B cell (primary cell): ENCODE data around the gene RECK. TPM values are rescaled to one million over a fixed set of nuclear protein-coding genes. Genes with fewer than 3 reads are reported as not detected.

ENCODE experiments used
- ATAC-seq: fragments of 200-7000 bp; cut with Tn5 transposase; one replicate; pipeline ENCODE4 v1.10.0; 2021; ENCODE audit warnings: low read depth, mild to moderate bottlenecking, moderate number of reproducible peaks, moderate library complexity
- CTCF ChIA-PET: fragments of 350-600 bp; sonication (Branson Sonifier 250); formaldehyde crosslinking; loops from one replicate; lab custom pipeline; 2021; ENCODE audit warnings: antibody characterized with exemption, inconsistent platforms; lab: Charles Lee
- POLR2A ChIA-PET: fragments of 350-600 bp; sonication (Branson Sonifier 250); formaldehyde crosslinking; loops from one replicate; lab custom pipeline; 2021; ENCODE audit warnings: antibody characterized with exemption; lab: Charles Lee
- DNase-seq: peaks from one replicate; pipeline ENCODE4 v3.0.0; 2013
- H2AFZ ChIP-seq: 2 replicates; pipeline ENCODE4 v1.6.1; 2012; ENCODE audit warnings: mild to moderate bottlenecking, low read depth, low read length; ENCODE audit not compliant: insufficient read depth, poor library complexity, severe bottlenecking
- H3K27ac ChIP-seq, 2 donors: 1 replicate in 1 of 2; 2 replicates in 1 of 2; pipeline ENCODE4 v1.5.1; 2012 to 2013; ENCODE audit warnings: low read length in 2 of 2, mild to moderate bottlenecking in 2 of 2, moderate library complexity in 1 of 2
- H3K27me3 ChIP-seq, 4 experiments: fragments of 200-600 bp in 1 of 4; sonication (generic) in 1 of 4; replicated peaks in 1 of 4; 1 replicate in 2 of 4; 2 replicates in 2 of 4; pipeline versions ENCODE4 v1.6.1 to v1.7.0; 2013 to 2016; ENCODE audit warnings: low read length in 3 of 4, mild to moderate bottlenecking in 2 of 4, mixed read lengths in 1 of 4, moderate library complexity in 1 of 4; ENCODE audit not compliant: insufficient read depth in 4 of 4, control insufficient read depth in 3 of 4; ENCODE audit errors: control extremely low read depth in 1 of 4
- H3K36me3 ChIP-seq, 2 experiments: replicated peaks in 1 of 2; 1 replicate in 1 of 2; 2 replicates in 1 of 2; pipeline versions ENCODE4 v1.6.1 to v1.7.1; 2013; ENCODE audit warnings: low read length in 1 of 2; ENCODE audit not compliant: insufficient read depth in 2 of 2, control insufficient read depth in 1 of 2; ENCODE audit errors: control extremely low read depth in 1 of 2, extremely low read depth in 1 of 2
- H3K4me1 ChIP-seq, 2 donors: fragments of 200-600 bp in 1 of 2; sonication (generic) in 1 of 2; 1 replicate in 1 of 2; 2 replicates in 1 of 2; pipeline versions ENCODE4 v1.5.1 to v1.6.1; 2013 to 2017; ENCODE audit warnings: low read length in 2 of 2; ENCODE audit not compliant: control insufficient read depth in 2 of 2, insufficient read depth in 2 of 2
- H3K4me2 ChIP-seq: replicated peaks from 2 replicates; pipeline ENCODE3; 2012; ENCODE audit warnings: mild to moderate bottlenecking, low read depth, low read length; ENCODE audit not compliant: poor library complexity, severe bottlenecking
- H3K4me3 ChIP-seq, 5 experiments: fragments of 200-600 bp in 1 of 5; sonication (generic) in 1 of 5; 1 replicate in 3 of 5; 2 replicates in 2 of 5; pipeline versions ENCODE4 v1.5.1 to v1.7.0; 2011 to 2016; ENCODE audit warnings: low read length in 4 of 5, mild to moderate bottlenecking in 4 of 5, low read depth in 2 of 5, control low read depth in 1 of 5, moderate library complexity in 1 of 5; ENCODE audit not compliant: insufficient read depth in 1 of 5; ENCODE audit errors: control extremely low read depth in 1 of 5, extremely low read depth in 1 of 5
- H3K79me2 ChIP-seq: fragments of 200-600 bp; sonication (generic); one replicate; pipeline ENCODE4 v1.6.0; 2016; ENCODE audit warnings: low read length; ENCODE audit not compliant: control insufficient read depth, insufficient read depth
- H3K9ac ChIP-seq: fragments of 200-600 bp; sonication (generic); 2 replicates; pipeline ENCODE4 v1.6.1; 2017; ENCODE audit warnings: mild to moderate bottlenecking, low read length, moderate library complexity
- H3K9me3 ChIP-seq, 3 donors: one replicate each; pipeline versions ENCODE4 v1.6.1 to v1.7.1; 2013; ENCODE audit warnings: low read length in 2 of 3; ENCODE audit not compliant: control insufficient read depth in 2 of 3, insufficient read depth in 1 of 3; ENCODE audit errors: control extremely low read depth in 1 of 3
- H4K20me1 ChIP-seq: 2 replicates; pipeline ENCODE4 v1.6.0; 2012; ENCODE audit warnings: mild to moderate bottlenecking, low read length; ENCODE audit not compliant: insufficient read depth, control insufficient read depth, poor library complexity, severe bottlenecking
- H3K27ac Mint-ChIP-seq: one replicate; pipeline ENCODE4 v1.8.0; 2021; ENCODE audit warnings: mixed read lengths
- H3K27me3 Mint-ChIP-seq: one replicate; pipeline ENCODE4 v1.8.0; 2021; ENCODE audit warnings: mixed read lengths
- H3K4me1 Mint-ChIP-seq: one replicate; pipeline ENCODE4 v1.8.0; 2021; ENCODE audit warnings: mixed read lengths
- H3K4me3 Mint-ChIP-seq: one replicate; pipeline ENCODE4 v1.8.0; 2021; ENCODE audit warnings: mixed read lengths
- H3K9me3 Mint-ChIP-seq: one replicate; pipeline ENCODE4 v1.8.0; 2022; ENCODE audit warnings: mixed read lengths; ENCODE audit not compliant: insufficient read depth
- EZH2 ChIP-seq: IDR thresholded peaks from 2 replicates; pipeline ENCODE4 v1.6.1; 2012; ENCODE audit warnings: borderline replicate concordance, low read depth, mild to moderate bottlenecking, moderate library complexity, low read length; ENCODE audit not compliant: insufficient read depth, poor library complexity, severe bottlenecking
- WGBS: methylation state at CpG from one replicate; pipeline ENCODE4 v1.1.5; 2013; ENCODE audit warnings: missing lambda C conversion rate; ENCODE audit not compliant: insufficient coverage; 5-methylcytosine and 5-hydroxymethylcytosine counted together
- intact Hi-C: fragments of 100-400 bp; cut with micrococcal nuclease; formaldehyde crosslinking; loops from one replicate; pipeline ENCODE4 v1.10.0; 2022
- polyA plus RNA-seq: library from polyadenylated mRNA; depleted of rRNA; stranded (reverse); fragments of >200 nt; gene quantifications from 2 replicates; pipeline ENCODE4 v1.2.3, GENCODE V29; 2012
- total RNA-seq, 2 donors: library from RNA; stranded (reverse); fragments of 120-200 nt in 1 of 2; gene quantifications; 1 replicate in 1 of 2; 2 replicates in 1 of 2; pipeline versions ENCODE4 v1.2.3 to v1.2.4, GENCODE V29; 2013 to 2022
- TF ChIP-seq, protein P1 (sequence below): fragments of 200-600 bp; IDR thresholded peaks from one replicate; pipeline ENCODE4 v1.8.0; 2022; ENCODE audit warnings: antibody characterized with exemption, mild to moderate bottlenecking

RECK gene
- total and polyA plus RNA-seq, 2 donors (not counting 1 experiment from before 2014, with no cell fraction given) = 5.6 to 7.7 TPM

DNA sequence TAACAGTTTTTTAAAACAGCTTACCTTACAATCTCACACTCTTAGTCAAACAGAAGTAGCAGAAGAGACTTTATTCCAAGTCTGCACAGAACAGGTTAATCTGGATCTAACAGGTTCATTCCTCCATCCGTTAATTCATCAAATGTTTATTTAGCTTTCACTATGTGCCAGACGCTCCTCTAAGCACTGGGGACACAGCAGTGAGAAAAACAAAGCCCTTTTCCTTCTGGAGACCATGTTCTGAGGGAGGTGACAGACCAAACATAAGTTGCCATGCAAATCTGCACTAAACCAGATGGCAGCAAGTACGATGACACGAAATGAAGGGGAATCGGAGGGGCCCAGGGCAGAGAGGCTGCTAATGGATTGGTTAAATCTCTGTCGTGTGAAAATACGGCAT is 82.8 kb downstream of the RECK start:
- Histone ChIP-seq H3K27ac (no peak overlapping the region), H3K79me2 (no peaks in the 10 kb centered on the region), H3K4me1 (no peaks in the 10 kb centered on the region), H3K9me3 (no peaks in the 10 kb centered on the region), H3K4me3 (no peak overlapping the region), H3K9ac (no peak overlapping the region), H3K36me3 (peaks cover 0 to 3% of the 10 kb centered on the region in 2 experiments), H3K4me2 (no peak overlapping the region), H4K20me1 (no peaks in the 10 kb centered on the region), H2AFZ (no peak overlapping the region), H3K27me3 (no peaks in the 10 kb centered on the region)
- Mint-ChIP-seq H3K4me1 (no peaks in the 10 kb centered on the region), H3K4me3 (no peak overlapping the region), H3K27ac (no peak overlapping the region), H3K9me3 (no peaks in the 10 kb centered on the region), H3K27me3 (no peaks in the 10 kb centered on the region)
- TF ChIP-seq, protein P1, sequence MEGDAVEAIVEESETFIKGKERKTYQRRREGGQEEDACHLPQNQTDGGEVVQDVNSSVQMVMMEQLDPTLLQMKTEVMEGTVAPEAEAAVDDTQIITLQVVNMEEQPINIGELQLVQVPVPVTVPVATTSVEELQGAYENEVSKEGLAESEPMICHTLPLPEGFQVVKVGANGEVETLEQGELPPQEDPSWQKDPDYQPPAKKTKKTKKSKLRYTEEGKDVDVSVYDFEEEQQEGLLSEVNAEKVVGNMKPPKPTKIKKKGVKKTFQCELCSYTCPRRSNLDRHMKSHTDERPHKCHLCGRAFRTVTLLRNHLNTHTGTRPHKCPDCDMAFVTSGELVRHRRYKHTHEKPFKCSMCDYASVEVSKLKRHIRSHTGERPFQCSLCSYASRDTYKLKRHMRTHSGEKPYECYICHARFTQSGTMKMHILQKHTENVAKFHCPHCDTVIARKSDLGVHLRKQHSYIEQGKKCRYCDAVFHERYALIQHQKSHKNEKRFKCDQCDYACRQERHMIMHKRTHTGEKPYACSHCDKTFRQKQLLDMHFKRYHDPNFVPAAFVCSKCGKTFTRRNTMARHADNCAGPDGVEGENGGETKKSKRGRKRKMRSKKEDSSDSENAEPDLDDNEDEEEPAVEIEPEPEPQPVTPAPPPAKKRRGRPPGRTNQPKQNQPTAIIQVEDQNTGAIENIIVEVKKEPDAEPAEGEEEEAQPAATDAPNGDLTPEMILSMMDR = no peak
- no peak for TF ChIP-seq EZH2
- 100% methylated on average over 2 of the region's 7 CpGs for WGBS
- DNase-seq = no peak
- ChIA-PET CTCF (interaction anchor here (0.8 kb wide), 1 partner anchor 17 kb away, joined by 3 read pairs; no protein-coding TSS in a partner anchor), POLR2A (interaction anchor here (1.1 kb wide), 1 partner anchor 25 kb away, joined by 3 read pairs; no protein-coding TSS in a partner anchor)
- no peak for ATAC-seq
- intact Hi-C loops = no loop called here

DNA sequence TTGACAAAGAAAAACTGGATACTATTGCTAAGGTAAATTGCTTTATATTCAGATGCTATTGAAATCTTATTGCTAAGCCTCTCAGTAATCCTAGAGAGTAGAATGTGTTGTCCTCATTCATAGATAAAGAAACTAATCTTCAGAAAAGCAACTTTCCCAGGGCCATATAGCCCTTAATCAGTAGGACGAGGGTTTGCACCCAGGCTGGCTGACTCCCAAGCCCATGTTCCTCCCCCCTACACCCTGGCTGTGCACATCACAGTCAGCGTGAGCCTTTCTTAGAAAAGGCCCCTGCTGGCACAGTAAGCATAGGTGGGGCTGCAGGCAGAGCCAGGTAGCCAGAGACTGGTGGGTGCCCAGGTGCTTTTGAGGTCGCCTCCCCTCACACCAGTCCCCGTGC is 84.0 kb downstream of the RECK start:
- ATAC-seq (no peak), DNase-seq (no peak)
- TF ChIP-seq EZH2 = no peak
- TF ChIP-seq, protein P1 = no peak
- H3K4me3 Mint-ChIP-seq = no peak overlapping the region
- no peak overlapping the region for H3K27ac ChIP-seq
- no peaks in the 10 kb centered on the region for H3K4me1 Mint-ChIP-seq
- no peak overlapping the region for H3K4me2 ChIP-seq
- no peaks in the 10 kb centered on the region for H3K9me3 ChIP-seq
- no peak overlapping the region for H3K27ac Mint-ChIP-seq
- no peak overlapping the region for H3K4me3 ChIP-seq
- no peaks in the 10 kb centered on the region for H3K4me1 ChIP-seq
- no peaks in the 10 kb centered on the region for H4K20me1 ChIP-seq
- WGBS = 100% methylated on average over 3 of the region's 4 CpGs
- H2AFZ ChIP-seq = no peak overlapping the region
- H3K79me2 ChIP-seq = no peaks in the 10 kb centered on the region
- H3K9me3 Mint-ChIP-seq = no peaks in the 10 kb centered on the region
- H3K9ac ChIP-seq = no peak overlapping the region
- H3K36me3 ChIP-seq = peaks cover 0 to 3% of the 10 kb centered on the region in 2 experiments
- POLR2A ChIA-PET = no interaction called here
- no peaks in the 10 kb centered on the region for H3K27me3 Mint-ChIP-seq
- H3K27me3 ChIP-seq = no peaks in the 10 kb centered on the region
- CTCF ChIA-PET = interaction anchor here (0.9 kb wide), 1 partner anchor 43 kb away, joined by 3 read pairs; no protein-coding TSS in a partner anchor
- intact Hi-C loops = no loop called here
